ENCODE results near the gene SLC9B2.

GRCh38 chr4:103052145-103052544 lies 24.4 kb downstream of the SLC9B2 start:
- TF ChIP-seq ZNF513 (tag by site-specific recombination; IDR thresholded peaks at IDR 0.05): no peak
- no peak for TF ChIP-seq CTCF (tag by site-specific recombination; IDR thresholded peaks at IDR 0.05)
- TF ChIP-seq ATF2 (tag by site-specific recombination; IDR thresholded peaks at IDR 0.05; ENCODE audit: low read depth): no peak
- TF ChIP-seq SETDB1 (IDR thresholded peaks at IDR 0.05; ENCODE audit: insufficient read length, low read length): no peak
- no peak for TF ChIP-seq ZBTB44 (tag by site-specific recombination; IDR thresholded peaks at IDR 0.05)
- no peak for TF ChIP-seq TCF7L2 (IDR thresholded peaks at IDR 0.05; ENCODE audit: borderline replicate concordance, low read depth, low read length)
- TF ChIP-seq ZNF175 (tag by site-specific recombination; IDR thresholded peaks at IDR 0.05): no peak
- no peak for TF ChIP-seq ZNF24 (tag by site-specific recombination; IDR thresholded peaks at IDR 0.05)
- TF ChIP-seq ZNF626 (tag by site-specific recombination; IDR thresholded peaks at IDR 0.05): no peak
- no peak for TF ChIP-seq ZNF302 (tag by site-specific recombination; IDR thresholded peaks at IDR 0.05; ENCODE audit: low read depth)

Data from HEK293 (cell line).